ENCODE measurements around the gene VPS18. TPM values are rescaled to one million over a fixed set of nuclear protein-coding genes. Genes with fewer than 3 reads are reported as not detected.

Gene VPS18
- total RNA-seq, 4 donors from 2014 or later: 15.0 to 24.9 (median 19.7) TPM

DNA sequence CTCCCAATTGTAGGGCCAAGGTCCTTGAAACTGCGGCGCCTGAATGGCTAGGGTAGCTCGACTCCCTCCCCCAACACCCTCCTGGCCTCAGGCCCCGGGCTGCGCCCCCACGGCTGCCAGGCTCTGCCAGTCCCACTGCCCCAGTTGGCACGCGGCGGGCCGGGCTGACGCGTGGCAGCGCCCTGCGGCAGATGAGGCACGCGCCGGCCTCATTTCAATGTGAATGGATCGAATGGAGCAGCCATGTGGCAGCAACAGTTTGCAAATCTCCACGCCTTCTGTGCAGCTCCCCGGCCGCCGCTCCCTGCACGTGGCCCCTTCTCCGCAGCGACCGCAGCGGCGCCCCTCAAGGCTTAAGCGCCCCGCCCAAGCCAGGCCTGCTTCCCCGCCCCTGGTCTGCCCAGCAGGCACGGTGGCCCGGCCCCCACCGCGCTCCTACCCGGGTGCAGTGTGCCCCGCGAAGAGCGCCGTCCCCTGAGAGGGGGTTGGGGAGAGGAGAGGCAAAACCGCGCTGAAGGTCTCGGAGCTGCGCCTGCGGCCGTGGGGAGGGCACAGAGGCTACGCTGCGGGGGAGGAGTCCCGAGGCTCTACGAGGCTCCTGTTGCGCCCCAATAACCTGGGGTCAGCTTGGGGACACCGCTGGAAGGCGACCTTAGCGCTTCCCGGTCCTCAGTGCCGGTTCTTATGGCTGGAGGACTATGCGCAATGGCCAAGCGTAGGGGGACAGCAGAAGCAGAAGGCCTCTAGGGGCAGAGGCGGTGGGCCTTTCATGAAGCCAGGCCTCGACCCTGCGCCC is 31.8 kb downstream of the VPS18 start:
- WGBS: 4% methylated on average over 18 of the region's 61 CpGs
- DNase-seq (ENCODE audit: low spot score in 2 of 2): no peak
- H3K4me3 ChIP-seq: peak overlapping the region; percentile 38
- H3K27ac ChIP-seq: no peak overlapping the region
- no peaks in the 10 kb centered on the region for H3K36me3 ChIP-seq
- H3K27me3 ChIP-seq: peaks cover 68% of the 10 kb centered on the region
- peaks cover 57% of the 10 kb centered on the region for H3K4me1 ChIP-seq
- TF ChIP-seq, protein P1, sequence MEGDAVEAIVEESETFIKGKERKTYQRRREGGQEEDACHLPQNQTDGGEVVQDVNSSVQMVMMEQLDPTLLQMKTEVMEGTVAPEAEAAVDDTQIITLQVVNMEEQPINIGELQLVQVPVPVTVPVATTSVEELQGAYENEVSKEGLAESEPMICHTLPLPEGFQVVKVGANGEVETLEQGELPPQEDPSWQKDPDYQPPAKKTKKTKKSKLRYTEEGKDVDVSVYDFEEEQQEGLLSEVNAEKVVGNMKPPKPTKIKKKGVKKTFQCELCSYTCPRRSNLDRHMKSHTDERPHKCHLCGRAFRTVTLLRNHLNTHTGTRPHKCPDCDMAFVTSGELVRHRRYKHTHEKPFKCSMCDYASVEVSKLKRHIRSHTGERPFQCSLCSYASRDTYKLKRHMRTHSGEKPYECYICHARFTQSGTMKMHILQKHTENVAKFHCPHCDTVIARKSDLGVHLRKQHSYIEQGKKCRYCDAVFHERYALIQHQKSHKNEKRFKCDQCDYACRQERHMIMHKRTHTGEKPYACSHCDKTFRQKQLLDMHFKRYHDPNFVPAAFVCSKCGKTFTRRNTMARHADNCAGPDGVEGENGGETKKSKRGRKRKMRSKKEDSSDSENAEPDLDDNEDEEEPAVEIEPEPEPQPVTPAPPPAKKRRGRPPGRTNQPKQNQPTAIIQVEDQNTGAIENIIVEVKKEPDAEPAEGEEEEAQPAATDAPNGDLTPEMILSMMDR (IDR thresholded peaks at IDR 0.05): no peak
- TF ChIP-seq POLR2AphosphoS5 (IDR thresholded peaks at IDR 0.05) (no peak), POLR2A (IDR thresholded peaks at IDR 0.05) (no peak), EP300 (IDR thresholded peaks at IDR 0.05) (no peak)
- no peaks in the 10 kb centered on the region for H3K9me3 ChIP-seq

DNA sequence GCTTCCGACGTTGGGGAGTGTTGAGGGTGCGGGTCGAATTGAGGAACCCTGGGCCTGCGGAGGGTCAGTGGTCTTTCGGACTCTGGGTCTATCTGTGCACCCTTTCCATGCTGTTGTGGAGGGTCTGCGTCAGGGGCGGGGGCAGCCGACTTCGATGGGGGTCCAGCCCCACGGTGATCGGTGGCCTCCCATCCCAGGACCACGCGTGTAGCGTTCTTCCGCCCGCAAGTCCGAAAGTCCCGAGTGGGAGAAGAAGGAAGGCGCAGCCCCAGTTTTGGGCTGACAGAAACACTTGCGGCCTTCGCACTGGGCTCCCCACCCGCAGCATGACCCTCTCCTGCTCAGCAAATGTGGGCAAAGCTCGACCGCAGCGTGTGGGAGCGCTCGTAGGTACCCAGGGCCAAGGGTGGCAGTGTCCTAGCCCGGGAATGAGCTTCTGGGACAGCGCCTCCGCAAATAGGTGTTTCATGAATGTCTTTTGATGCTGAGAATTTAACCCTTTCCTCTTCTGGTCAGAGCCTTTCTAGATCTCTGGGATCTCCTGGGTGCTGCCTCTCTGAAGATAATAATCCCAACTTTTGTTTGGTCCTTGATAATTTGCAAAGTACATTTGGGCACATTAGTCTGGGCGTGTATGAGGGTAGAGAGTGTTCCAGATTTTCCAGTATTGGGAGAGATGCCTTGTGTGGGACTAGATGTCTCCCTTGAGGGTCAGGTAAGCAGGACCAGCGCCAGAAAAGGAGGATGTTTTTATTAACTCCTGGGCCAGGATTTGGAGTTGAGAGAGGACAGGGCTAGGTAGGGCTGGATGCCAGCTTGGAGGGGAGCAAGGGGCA is 32.6 kb downstream of the VPS18 start:
- WGBS: 57% methylated on average over 21 of the region's 33 CpGs
- no peaks in the 10 kb centered on the region for H3K36me3 ChIP-seq
- no peak overlapping the region for H3K27ac ChIP-seq
- TF ChIP-seq POLR2AphosphoS5 (IDR thresholded peaks at IDR 0.05): no peak
- TF ChIP-seq, protein P1 (IDR thresholded peaks at IDR 0.05): no peak
- TF ChIP-seq EP300 (IDR thresholded peaks at IDR 0.05): no peak
- no peak for TF ChIP-seq POLR2A (IDR thresholded peaks at IDR 0.05)
- H3K4me1 ChIP-seq: peaks cover 57% of the 10 kb centered on the region
- peak overlapping the region; percentile 38 for H3K4me3 ChIP-seq
- no peaks in the 10 kb centered on the region for H3K9me3 ChIP-seq
- peaks cover 76% of the 10 kb centered on the region for H3K27me3 ChIP-seq
- DNase-seq (ENCODE audit: low spot score in 2 of 2): peak in 1 of 2 donors; percentile 60

DNA sequence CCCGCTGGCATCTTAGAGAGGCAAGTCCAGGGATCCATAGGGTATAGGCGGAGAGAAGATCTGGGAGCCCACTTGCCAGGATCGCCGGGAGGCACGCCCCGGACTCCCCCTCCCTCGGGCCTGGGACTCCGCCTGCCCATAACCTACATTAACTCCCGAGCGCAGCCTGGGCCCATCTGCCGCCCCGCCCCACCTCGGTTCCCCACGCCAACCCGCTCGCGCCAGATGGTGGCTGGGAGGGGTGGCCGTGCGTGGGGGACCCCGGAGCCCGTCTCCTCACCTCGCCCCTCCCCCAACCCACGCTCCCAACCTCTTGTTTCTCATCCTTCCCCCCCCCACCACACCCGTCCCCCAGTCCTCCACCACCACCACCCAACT is 33.2 kb downstream of the VPS18 start:
- no peak for TF ChIP-seq POLR2A (IDR thresholded peaks at IDR 0.05)
- WGBS: 22% methylated on average over 5 of the region's 24 CpGs
- H3K9me3 ChIP-seq: no peaks in the 10 kb centered on the region
- H3K4me1 ChIP-seq: peaks cover 57% of the 10 kb centered on the region
- peak overlapping the region; percentile 65 for H3K4me3 ChIP-seq
- DNase-seq (ENCODE audit: low spot score in 2 of 2): no peak
- H3K27me3 ChIP-seq: peaks cover 82% of the 10 kb centered on the region
- H3K27ac ChIP-seq: no peak overlapping the region
- no peaks in the 10 kb centered on the region for H3K36me3 ChIP-seq

DNA sequence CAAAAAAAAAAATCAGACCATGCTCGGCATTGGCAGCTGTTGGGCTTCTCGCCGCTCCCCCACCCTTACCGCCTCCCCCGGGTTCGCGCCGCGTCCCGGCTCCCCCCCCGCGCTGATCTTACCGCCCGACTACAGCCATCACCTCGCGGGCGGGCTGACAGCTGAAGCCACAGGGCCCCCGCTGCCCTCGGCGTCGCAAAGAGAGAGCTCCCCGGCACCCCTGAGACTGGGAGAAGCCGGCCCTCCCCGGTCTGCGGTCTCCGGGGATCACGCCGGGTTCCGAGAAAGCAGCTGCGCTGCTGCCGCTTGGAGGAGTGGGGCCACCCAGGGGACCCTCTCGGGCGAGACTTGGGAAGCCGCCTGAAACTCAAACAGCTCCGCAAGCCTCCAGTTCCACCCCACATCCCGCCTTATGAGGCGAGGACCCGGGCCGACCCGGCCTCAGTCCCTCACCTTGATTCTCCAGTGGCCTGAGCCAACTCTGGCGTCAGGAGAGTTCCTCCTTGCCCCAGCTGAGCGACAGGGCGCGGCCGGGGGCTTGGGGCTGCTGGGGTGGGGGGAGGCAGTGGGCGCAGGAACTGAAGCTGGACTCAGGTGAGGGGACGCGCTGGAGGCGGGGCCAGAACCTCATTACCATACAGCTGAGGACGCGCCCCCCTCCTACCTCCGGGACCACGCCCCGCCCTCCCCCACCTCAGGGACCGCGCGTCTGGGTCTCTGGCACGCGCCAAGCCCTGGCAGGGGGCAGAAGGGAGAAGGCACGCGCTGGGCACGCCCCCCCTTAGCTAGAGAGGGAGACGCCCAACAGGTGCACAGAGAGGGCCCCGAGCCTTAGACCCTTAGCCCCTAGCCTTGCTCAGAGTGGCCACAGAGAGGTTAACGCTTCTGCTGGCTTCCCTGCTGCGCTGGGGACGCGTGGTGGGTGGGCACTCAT is 33.9 kb downstream of the VPS18 start:
- H3K4me1 ChIP-seq: peaks cover 57% of the 10 kb centered on the region
- no peak overlapping the region for H3K27ac ChIP-seq
- no peaks in the 10 kb centered on the region for H3K36me3 ChIP-seq
- 2% methylated on average over 25 of the region's 68 CpGs for WGBS
- no peaks in the 10 kb centered on the region for H3K9me3 ChIP-seq
- peak overlapping the region; percentile 65 for H3K4me3 ChIP-seq
- peaks cover 81% of the 10 kb centered on the region for H3K27me3 ChIP-seq
- TF ChIP-seq EP300 (IDR thresholded peaks at IDR 0.05) (no peak), POLR2A (IDR thresholded peaks at IDR 0.05) (no peak), POLR2AphosphoS5 (IDR thresholded peaks at IDR 0.05) (no peak)
- TF ChIP-seq, protein P1 (IDR thresholded peaks at IDR 0.05): no peak
- no peak for DNase-seq (ENCODE audit: low spot score in 2 of 2)

DNA sequence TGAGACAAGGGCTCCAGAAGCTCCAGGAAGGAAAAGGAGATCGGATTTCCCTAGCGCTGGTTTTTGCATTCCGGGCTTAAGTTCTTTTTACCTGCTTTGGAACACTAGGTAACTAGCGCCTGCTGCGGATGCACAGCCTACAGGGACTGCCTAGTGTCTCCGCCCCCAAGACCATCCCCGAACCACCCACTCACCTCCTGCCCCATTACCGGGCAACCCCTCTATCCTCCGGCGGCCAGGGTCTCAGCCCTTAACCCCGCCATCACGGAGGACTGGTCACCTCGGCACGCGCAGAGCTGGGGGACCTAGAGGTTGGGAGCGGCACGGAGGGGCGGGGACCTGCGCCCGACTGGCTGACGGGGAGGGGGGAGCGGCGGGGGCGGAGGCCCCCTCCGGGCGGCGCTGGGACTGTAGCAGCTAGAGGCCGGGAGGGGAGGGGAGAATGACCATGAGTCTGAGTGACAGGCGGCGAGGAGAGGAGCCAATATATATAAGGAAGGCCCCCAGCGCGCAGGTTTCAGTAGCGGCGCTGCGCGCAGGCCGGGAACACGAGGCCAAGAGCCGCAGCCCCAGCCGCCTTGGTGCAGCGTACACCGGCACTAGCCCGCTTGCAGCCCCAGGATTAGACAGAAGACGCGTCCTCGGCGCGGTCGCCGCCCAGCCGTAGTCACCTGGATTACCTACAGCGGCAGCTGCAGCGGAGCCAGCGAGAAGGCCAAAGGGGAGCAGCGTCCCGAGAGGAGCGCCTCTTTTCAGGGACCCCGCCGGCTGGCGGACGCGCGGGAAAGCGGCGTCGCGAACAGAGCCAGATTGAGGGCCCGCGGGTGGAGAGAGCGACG is 34.8 kb downstream of the VPS18 start, which contains the start of gene DLL4:
Gene DLL4, plus strand, starts transcription at position 520 of the 839 bp plus-strand sequence. CDS start 329 bp downstream, outside the sequence.
- TF ChIP-seq POLR2AphosphoS5 (IDR thresholded peaks at IDR 0.05): no peak
- TF ChIP-seq EP300 (IDR thresholded peaks at IDR 0.05): no peak
- peak in 1 of 2 donors; percentile 31 for TF ChIP-seq POLR2A (IDR thresholded peaks at IDR 0.05)
- Histone ChIP-seq H3K9me3 (no peaks in the 10 kb centered on the region), H3K4me3 (peak within 1 kb of the TSS; percentile 65), H3K36me3 (no peaks in the 10 kb centered on the region), H3K27me3 (peaks cover 77% of the 10 kb centered on the region), H3K27ac (no peak within 1 kb of the TSS), H3K4me1 (peaks cover 57% of the 10 kb centered on the region)
- DNase-seq (ENCODE audit: low spot score in 2 of 2): no peak
- 1% methylated on average over 26 of the region's 71 CpGs for WGBS
